T-helper 1 cell treated with Interleukin-12 subunit alpha and Interleukin-12 subunit beta and Interleukin-4 antibody, amounts not matched to agents 30 ng/mL and 1 ng/mL, for 36 hours (primary cell): ENCODE data around the gene SPINT1. TPM values are rescaled to one million over a fixed set of nuclear protein-coding genes. Genes with fewer than 3 reads are reported as not detected.
"Not testable (repeated sequence)": the region's sequence is repeated elsewhere in the genome, so short reads cannot be mapped to it uniquely, and the experiment has no call there.

Experiments used
- intact Hi-C: fragments of 100-400 bp; cut with micrococcal nuclease; formaldehyde crosslinking; loops from one replicate; pipeline ENCODE4 v1.15.1; 2024
- total RNA-seq: library from RNA; stranded (reverse); gene quantifications from 2 replicates; pipeline ENCODE4 v1.2.3, GENCODE V29; 2022

Gene SPINT1
- total RNA-seq, 1 donor from 2014 or later: 4.7 TPM

GRCh38 chr15:40857601-40858341 lies 13.9 kb downstream of the SPINT1 start:
- intact Hi-C loops: loop anchor here (1.0 to 2.0 kb wide), 4 partner anchors 13 to 328 kb away; partner anchors contain the start of genes SPINT1 and VPS18

- intact Hi-C loops: loop anchor here (1.0 to 2.0 kb wide), 3 partner anchors 14 to 21 kb away; partner anchors contain the start of genes RHOV and SPINT1
These were observed 14.9 kb downstream of the SPINT1 start for GRCh38 chr15:40858706-40859105.

- intact Hi-C loops: loop anchor here (1.0 to 2.0 kb wide), 3 partner anchors 15 to 20 kb away; partner anchors contain the start of genes RHOV and SPINT1
These were observed 15.5 kb downstream of the SPINT1 start for GRCh38 chr15:40859206-40859851.

- intact Hi-C loops: not testable (repeated sequence)
These were observed 17.3 kb downstream of the SPINT1 start for GRCh38 chr15:40861147-40861546.

- intact Hi-C loops: no loop called here
These were observed 19.9 kb downstream of the SPINT1 start for GRCh38 chr15:40863660-40864270.

- intact Hi-C loops: no loop called here
These were observed 23.4 kb downstream of the SPINT1 start for GRCh38 chr15:40867199-40867598.

GRCh38 chr15:40869686-40870085 lies 25.8 kb downstream of the SPINT1 start:
- intact Hi-C loops: no loop called here

- intact Hi-C loops: no loop called here
These were observed 26.9 kb downstream of the SPINT1 start for GRCh38 chr15:40870716-40871115.

GRCh38 chr15:40871749-40872617 lies 28.1 kb downstream of the SPINT1 start:
- intact Hi-C loops: no loop called here

- intact Hi-C loops: no loop called here
These were observed 29.2 kb downstream of the SPINT1 start for GRCh38 chr15:40872791-40873693.

- intact Hi-C loops: loop anchor here (1.0 kb wide), 2 partner anchors 15 to 20 kb away; partner anchors contain the start of gene VPS18
These were observed 30.1 kb downstream of the SPINT1 start, which contains the start of gene RHOV for GRCh38 chr15:40873694-40874561. Gene RHOV (minus strand): TSS chr15:40874234. CDS start chr15:40874139, 95 bp downstream.

- intact Hi-C loops: no loop called here
These were observed 32.3 kb downstream of the SPINT1 start for GRCh38 chr15:40875991-40876730.

GRCh38 chr15:40877694-40878093 lies 33.8 kb downstream of the SPINT1 start:
- intact Hi-C loops: no loop called here

- intact Hi-C loops: loop anchor here (1.0 kb wide), 2 partner anchors 16 to 19 kb away; partner anchors contain the start of gene VPS18
These were observed 34.9 kb downstream of the SPINT1 start for GRCh38 chr15:40878785-40879184.

- intact Hi-C loops: loop anchor here (1.0 kb wide), 2 partner anchors 15 to 20 kb away; partner anchors contain the start of gene VPS18
These were observed 35.8 kb downstream of the SPINT1 start for GRCh38 chr15:40879609-40880008.

- intact Hi-C loops: no loop called here
These were observed 37.5 kb downstream of the SPINT1 start for GRCh38 chr15:40881351-40881750.

GRCh38 chr15:40886586-40886985 lies 42.7 kb downstream of the SPINT1 start:
- intact Hi-C loops: no loop called here

GRCh38 chr15:40889112-40889511 lies 45.3 kb downstream of the SPINT1 start:
- intact Hi-C loops: no loop called here
